ENCODE data around the gene WDFY4. TPM values are rescaled to one million over a fixed set of nuclear protein-coding genes. Genes with fewer than 3 reads are reported as not detected.
A peak's percentile ranks its signal among the peaks of the same experiment; 100 is the strongest.

WDFY4 gene
- total and polyA plus RNA-seq, 9 of the 15 experiments (the other 6 are each of a cell fraction or from before 2014, with no cell fraction given) = 0.01 to 0.02 (median 0.01) TPM; not detected in 6

DNA sequence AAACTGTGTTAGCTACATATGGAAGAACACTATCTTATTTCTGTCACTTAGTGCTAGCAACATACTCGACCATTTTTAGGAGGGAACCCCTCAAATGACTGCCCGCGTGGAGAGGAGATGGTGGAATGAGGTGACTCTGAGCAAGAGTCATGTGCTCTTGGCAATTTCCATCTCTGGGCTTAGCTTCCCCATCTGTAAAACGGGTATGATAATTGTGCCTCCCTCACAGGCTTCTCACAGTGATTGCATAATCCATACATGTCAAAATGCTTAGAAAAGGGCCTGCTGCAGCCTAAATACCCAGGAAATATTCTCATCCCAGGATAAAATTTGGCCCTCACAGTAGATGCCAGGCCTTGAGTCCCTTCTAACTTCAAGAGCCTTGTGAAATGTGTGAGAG is 86.6 kb downstream of the WDFY4 start:
- DNase-seq (ENCODE audit: extremely low read depth in 1 of 4, low spot score in 3 of 4) (no peak), FAIRE-seq (no peak), ATAC-seq (no peak)
- no peak overlapping the region for H3K4me3 ChIP-seq
- H3K27ac ChIP-seq (ENCODE audit: extremely low read depth, low read depth, low read length) = no peak overlapping the region
- no TSS peak for BruUV-seq (replicated peaks)
- H3K36me3 ChIP-seq (ENCODE audit: control insufficient read depth, insufficient read depth, low read length) = no peaks in the 10 kb centered on the region
- H2AFZ ChIP-seq (ENCODE audit: low read depth, low read length) = no peak overlapping the region
- 0 out of 2 replicates have a peak, but pooled peaks cover 3% of the 10 kb centered on the region for H4K20me1 ChIP-seq (replicated peaks; ENCODE audit: control insufficient read depth, insufficient read depth, low read length)
- no peaks in the 10 kb centered on the region for H3K79me2 ChIP-seq (ENCODE audit: control insufficient read depth, insufficient read depth, low read length)
- no peaks in the 10 kb centered on the region for H3K9me3 ChIP-seq (replicated peaks; ENCODE audit: control insufficient read depth, insufficient read depth, low read depth, low read length)
- in situ Hi-C loops (cut with MboI) = no loop called here
- POLR2A ChIA-PET = no interaction called here
- H3K27me3 ChIP-seq (ENCODE audit: control insufficient read depth in 2 of 2, insufficient read depth in 2 of 2, low read length in 2 of 2) = peaks cover 15 to 16% of the 10 kb centered on the region in 2 experiments
- TF ChIP-seq RBM25 (IDR thresholded peaks at IDR 0.05; ENCODE audit: low read depth, low read length, severe bottlenecking) (peak; percentile 40), BDP1 (IDR thresholded peaks at IDR 0.05; ENCODE audit: insufficient read depth, insufficient read length) (no peak), CEBPG (CRISPR knock-in tag; IDR thresholded peaks at IDR 0.05) (no peak), CEBPG (tag; conservative IDR thresholded peaks at IDR 0.05 in 1 of 2, IDR thresholded peaks at IDR 0.05 in 1 of 2) (peak; percentile 38 to 42), CEBPB (tag; IDR thresholded peaks at IDR 0.05) (peak; percentile 64)
- intact Hi-C loops (cut with micrococcal nuclease) = no loop called here
- no peak overlapping the region for H3K4me2 ChIP-seq (ENCODE audit: insufficient read depth, low read length)
- CTCF ChIA-PET (ENCODE audit: low intra/inter-chr PET ratio) = no interaction called here
- peaks cover 0 to 2% of the 10 kb centered on the region in 2 experiments; a peak in 2 of 5 replicates for H3K4me1 ChIP-seq (replicated peaks in 1 of 2; ENCODE audit: control insufficient read depth in 2 of 2, insufficient read depth in 2 of 2, low read length in 2 of 2)
- no peak overlapping the region for H3K9ac ChIP-seq (ENCODE audit: insufficient read depth in 1 of 2, low read depth in 2 of 2, low read length in 2 of 2)
- 0% methylated on average over 4 of the region's 4 CpGs for WGBS (ENCODE audit: insufficient coverage, low coverage, missing lambda C conversion rate)
- no peaks in the 10 kb centered on the region for H3K9me1 ChIP-seq (ENCODE audit: control insufficient read depth, insufficient read depth, low read length)

DNA sequence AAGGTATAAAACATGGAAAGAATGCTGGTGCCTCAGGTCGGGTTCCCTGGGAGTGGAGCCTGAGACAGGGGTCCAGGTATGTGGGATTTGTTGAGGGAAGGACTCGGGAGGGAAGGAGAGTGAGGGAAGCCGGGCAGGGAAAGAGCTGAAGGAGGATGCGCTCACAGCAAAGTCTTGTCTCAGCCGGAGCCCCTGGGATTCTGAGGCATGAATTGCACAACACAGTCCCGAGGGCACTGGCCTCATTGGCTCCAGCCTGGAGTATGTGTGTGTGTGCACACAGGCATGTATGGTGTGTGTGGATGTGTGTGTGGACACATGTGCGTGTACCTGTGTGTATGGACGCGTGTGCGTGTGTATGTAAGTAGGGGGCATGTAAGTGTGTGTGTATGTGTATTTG is 87.4 kb downstream of the WDFY4 start:
- ATAC-seq (no peak), DNase-seq (ENCODE audit: extremely low read depth in 1 of 4, low spot score in 3 of 4) (no peak), FAIRE-seq (no peak)
- intact Hi-C loops (cut with micrococcal nuclease) (no loop called here), in situ Hi-C loops (cut with MboI) (no loop called here)
- Histone ChIP-seq H4K20me1 (replicated peaks; ENCODE audit: control insufficient read depth, insufficient read depth, low read length) (0 out of 2 replicates have a peak, but pooled peaks cover 3% of the 10 kb centered on the region), H3K9ac (ENCODE audit: insufficient read depth in 1 of 2, low read depth in 2 of 2, low read length in 2 of 2) (no peak overlapping the region), H3K79me2 (ENCODE audit: control insufficient read depth, insufficient read depth, low read length) (no peaks in the 10 kb centered on the region), H2AFZ (ENCODE audit: low read depth, low read length) (no peak overlapping the region), H3K4me3 (no peak overlapping the region), H3K9me3 (replicated peaks; ENCODE audit: control insufficient read depth, insufficient read depth, low read depth, low read length) (no peaks in the 10 kb centered on the region), H3K36me3 (ENCODE audit: control insufficient read depth, insufficient read depth, low read length) (no peaks in the 10 kb centered on the region), H3K4me1 (replicated peaks in 1 of 2; ENCODE audit: control insufficient read depth in 2 of 2, insufficient read depth in 2 of 2, low read length in 2 of 2) (peaks cover 0 to 8% of the 10 kb centered on the region in 2 experiments; a peak in 3 of 5 replicates), H3K4me2 (ENCODE audit: insufficient read depth, low read length) (no peak overlapping the region), H3K27ac (ENCODE audit: extremely low read depth, low read depth, low read length) (no peak overlapping the region), H3K9me1 (ENCODE audit: control insufficient read depth, insufficient read depth, low read length) (no peaks in the 10 kb centered on the region), H3K27me3 (ENCODE audit: control insufficient read depth in 2 of 2, insufficient read depth in 2 of 2, low read length in 2 of 2) (peaks cover 15 to 20% of the 10 kb centered on the region in 2 experiments)
- ChIA-PET CTCF (ENCODE audit: low intra/inter-chr PET ratio) (no interaction called here), POLR2A (no interaction called here)
- WGBS (ENCODE audit: insufficient coverage, low coverage, missing lambda C conversion rate) = 17% methylated on average over 10 of the region's 10 CpGs
- BruUV-seq (replicated peaks) = no TSS peak
- TF ChIP-seq HNRNPUL1 (IDR thresholded peaks at IDR 0.05; ENCODE audit: low read length) = no peak
- TF ChIP-seq MTA1 (IDR thresholded peaks at IDR 0.05; ENCODE audit: borderline replicate concordance) = no peak
- TF ChIP-seq GABPB1 (CRISPR knock-in tag; IDR thresholded peaks at IDR 0.05) = no peak
- TF ChIP-seq ZBTB26 (CRISPR knock-in tag; IDR thresholded peaks at IDR 0.05) = no peak
- TF ChIP-seq ZNF77 (CRISPR knock-in tag; IDR thresholded peaks at IDR 0.05) = no peak
- TF ChIP-seq L3MBTL2 (IDR thresholded peaks at IDR 0.05) = no peak
- no peak for TF ChIP-seq PURB (CRISPR knock-in tag; IDR thresholded peaks at IDR 0.05; ENCODE audit: low read depth)
- no peak for TF ChIP-seq ZNF778 (CRISPR knock-in tag; IDR thresholded peaks at IDR 0.05)
- TF ChIP-seq HEY1 (CRISPR knock-in tag; IDR thresholded peaks at IDR 0.05; ENCODE audit: borderline replicate concordance) = no peak
- no peak for TF ChIP-seq MECOM (CRISPR knock-in tag; IDR thresholded peaks at IDR 0.05)
- TF ChIP-seq PML (IDR thresholded peaks at IDR 0.05; ENCODE audit: low read length) = no peak
- TF ChIP-seq SNIP1 (IDR thresholded peaks at IDR 0.05; ENCODE audit: low read depth) = no peak
- no peak for TF ChIP-seq FOSL1 (tag; conservative IDR thresholded peaks at IDR 0.05)
- no peak for TF ChIP-seq CCAR2 (IDR thresholded peaks at IDR 0.05; ENCODE audit: low read depth, low read length)
